K562 (cell line): ENCODE data around the gene NRCAM. TPM values are rescaled to one million over a fixed set of nuclear protein-coding genes. Genes with fewer than 3 reads are reported as not detected.

ENCODE experiments used
- ARID1B ChIP-seq: fragments of 450-650 bp; IDR thresholded peaks from 2 replicates; pipeline ENCODE4 v1.6.1; 2016; ENCODE audit warnings: antibody characterized with exemption, mild to moderate bottlenecking, inconsistent platforms
- CEBPB ChIP-seq: fragments of 450-650 bp; IDR thresholded peaks from 2 replicates; pipeline ENCODE4 v1.6.1; 2016; ENCODE audit warnings: missing genetic modification characterization, missing compliant biosample characterization
- CTCF ChIP-seq, 3 experiments: IDR thresholded peaks in 2 of 3; conservative IDR thresholded peaks in 1 of 3; 2 replicates each; pipeline ENCODE4 v1.5.1; 2011 to 2012; ENCODE audit warnings: low read length in 3 of 3, mild to moderate bottlenecking in 3 of 3, control low read depth in 2 of 3, improper control_type of control experiment in 1 of 3, inconsistent platforms in 1 of 3, low read depth in 1 of 3, mixed read lengths in 1 of 3, moderate library complexity in 1 of 3; ENCODE audit not compliant: insufficient read depth in 2 of 3
- DMBX1 ChIP-seq: fragments of 250-450 bp; sonication (Bioruptor Pico); IDR thresholded peaks from 2 replicates; pipeline ENCODE4 v1.8.0; 2022; ENCODE audit warnings: inconsistent platforms, mild to moderate bottlenecking, moderate library complexity, borderline replicate concordance
- FOXP1 ChIP-seq: sonication (generic); formaldehyde crosslinking; IDR thresholded peaks from 2 replicates; pipeline ENCODE4 v1.8.0; 2022; ENCODE audit warnings: mild to moderate bottlenecking, missing genetic modification reagents
- GABPB2 ChIP-seq: fragments of 250-450 bp; sonication (Bioruptor Pico); conservative IDR thresholded peaks from 2 replicates; pipeline ENCODE4 v1.5.1; 2021; ENCODE audit warnings: mild to moderate bottlenecking
- HSF4 ChIP-seq: fragments of 250-450 bp; sonication (Bioruptor Pico); IDR thresholded peaks from 2 replicates; pipeline ENCODE4 v2.1.2; 2022; ENCODE audit warnings: mild to moderate bottlenecking, moderate library complexity, borderline replicate concordance
- MAFK ChIP-seq: IDR thresholded peaks from 2 replicates; pipeline ENCODE4 v1.6.1; 2011; ENCODE audit warnings: low read length, improper control_type of control experiment
- MBD2 ChIP-seq: sonication (generic); IDR thresholded peaks from 2 replicates; pipeline ENCODE4 v1.6.1; 2016; ENCODE audit warnings: low read depth, borderline replicate concordance
- NEUROD1 ChIP-seq: fragments of 150-350 bp; IDR thresholded peaks from 2 replicates; pipeline ENCODE4 v1.6.1; 2014; ENCODE audit warnings: borderline replicate concordance, low read length, low read depth; ENCODE audit not compliant: partially characterized antibody
- PTRF ChIP-seq: fragments of 450-650 bp; IDR thresholded peaks from 2 replicates; pipeline ENCODE4 v1.6.1; 2016; ENCODE audit warnings: mild to moderate bottlenecking, missing genetic modification characterization, missing compliant biosample characterization
- SMAD3 ChIP-seq: fragments of 450-650 bp; formaldehyde crosslinking; conservative IDR thresholded peaks from 2 replicates; pipeline ENCODE4 v1.4.0; 2020; ENCODE audit warnings: mild to moderate bottlenecking
- SMAD4 ChIP-seq: fragments of 250-450 bp; sonication (Bioruptor Pico); conservative IDR thresholded peaks from 2 replicates; pipeline ENCODE4 v1.8.0; 2021; ENCODE audit warnings: inconsistent platforms, mild to moderate bottlenecking, moderate library complexity
- TRIM24 ChIP-seq, 2 experiments: fragments of 450-650 bp; IDR thresholded peaks; 2 replicates each; pipeline ENCODE4 v1.6.1; 2016
- ZBTB17 ChIP-seq: fragments of 450-650 bp; formaldehyde crosslinking; IDR thresholded peaks from 2 replicates; pipeline ENCODE4 v1.4.0; 2020; ENCODE audit warnings: mild to moderate bottlenecking
- ZNF311 ChIP-seq: fragments of 250-450 bp; sonication (Bioruptor Pico); IDR thresholded peaks from 2 replicates; pipeline ENCODE4 v1.4.0; 2020; ENCODE audit warnings: mild to moderate bottlenecking, moderate library complexity
- ZNF41 ChIP-seq: fragments of 250-450 bp; sonication (Bioruptor Pico); conservative IDR thresholded peaks from 2 replicates; pipeline ENCODE4 v1.4.0; 2020; ENCODE audit warnings: mild to moderate bottlenecking
- ZNF583 ChIP-seq: fragments of 250-450 bp; sonication (Bioruptor Pico); IDR thresholded peaks from 2 replicates; pipeline ENCODE4 v1.4.0; 2020
- ZNF589 ChIP-seq: fragments of 200-800 bp; sonication (Bioruptor generic); IDR thresholded peaks from 2 replicates; pipeline ENCODE4 v1.6.1; 2016; ENCODE audit warnings: low read depth, missing genetic modification characterization, missing compliant biosample characterization
- polyA plus RNA-seq, 8 experiments: library from polyadenylated mRNA; depleted of rRNA in 4 of 8; stranded (reverse) in 5 of 8; unstranded in 3 of 8; fragments of >200 nt; fragmentation: Nextera tagmentation in 2 of 8; fragmentation: Illumina TruSeq in 1 of 8; extraction: Ambion mirVana in 2 of 8; extraction: Trizol in 1 of 8; gene quantifications; 2 replicates each; pipeline versions ENCODE4 v1.2.1 to v1.2.3, GENCODE V29; 2011 to 2014; ENCODE audit warnings: inconsistent platforms in 1 of 8, missing spikeins in 1 of 8
- total RNA-seq, 7 experiments: library from RNA; depleted of rRNA in 6 of 7; stranded (reverse); fragments of >200 nt in 6 of 7; fragmentation: Illumina TruSeq in 2 of 7; extraction: Trizol in 2 of 7; gene quantifications; 2 replicates each; pipeline versions ENCODE4 v1.2.1 to v1.2.3, GENCODE V29; 2011 to 2021; ENCODE audit warnings: low replicate concordance in 1 of 7
- TF ChIP-seq, protein P1 (sequence below), 2 experiments: IDR thresholded peaks in 1 of 2; conservative IDR thresholded peaks in 1 of 2; 2 replicates each; pipeline ENCODE4 v1.6.1; 2016; ENCODE audit warnings: low read depth in 2 of 2, mild to moderate bottlenecking in 1 of 2, missing compliant biosample characterization in 1 of 2, missing genetic modification characterization in 1 of 2, moderate library complexity in 1 of 2
- TF ChIP-seq, protein P2 (sequence below): IDR thresholded peaks from 2 replicates; pipeline ENCODE4 v1.6.1; 2012; ENCODE audit warnings: low read depth, low read length, improper control_type of control experiment, borderline replicate concordance

NRCAM gene
- total and polyA plus RNA-seq, 9 of the 15 experiments (the other 6 are each of a cell fraction or from before 2014, with no cell fraction given): 0.03 to 0.54 (median 0.12) TPM; not detected in 1

DNA sequence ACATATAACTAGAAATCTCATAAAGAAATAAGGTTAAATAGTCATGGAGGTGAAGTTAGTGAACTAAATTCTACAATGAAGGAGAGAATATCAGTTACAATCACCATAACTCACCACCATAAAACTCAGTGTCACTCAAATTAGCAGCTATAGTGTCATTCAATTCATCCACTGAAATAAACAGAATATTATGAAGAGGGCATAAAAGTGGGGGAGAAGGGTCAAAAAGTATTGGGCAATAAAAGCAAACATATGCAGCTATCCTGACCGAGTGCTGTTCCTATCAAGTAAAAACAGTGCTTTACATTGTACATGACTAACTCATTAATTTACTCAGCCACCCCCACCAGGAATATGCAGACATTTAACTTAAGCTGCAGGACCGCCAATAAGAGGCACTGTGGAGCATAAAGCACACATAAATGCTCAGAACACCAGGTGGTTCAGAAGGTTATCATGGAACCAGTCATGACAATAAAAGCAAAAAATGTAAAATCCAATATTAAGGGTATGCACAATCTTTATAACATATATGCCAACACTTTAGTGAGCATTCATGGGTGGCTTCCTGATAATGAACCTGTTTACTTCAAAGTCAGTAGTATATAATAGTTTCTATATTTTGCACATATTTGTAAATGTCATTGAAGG is 230.6 kb downstream of the NRCAM start (continued):
- TF ChIP-seq CTCF (IDR thresholded peaks at IDR 0.05 in 2 of 3, conservative IDR thresholded peaks at IDR 0.05 in 1 of 3; ENCODE audit: insufficient read depth in 2 of 3, low read depth in 1 of 3, low read length in 3 of 3): peak; percentile 38 to 53 (median 41); a peak in 4 of 6 replicates
- TF ChIP-seq FOXP1: no peak
- TF ChIP-seq SMAD4 (CRISPR knock-in tag): peak; percentile 61
- no peak for TF ChIP-seq NEUROD1
- peak; percentile 54; the same call in 1 of the 2 replicates for TF ChIP-seq ZNF311 (CRISPR knock-in tag)
- peak; percentile 47; the same call in 1 of the 2 replicates for TF ChIP-seq PTRF
- 0 out of 2 replicates have a peak, but pooled peaks have one; percentile 27 for TF ChIP-seq GABPB2 (CRISPR knock-in tag)
- 0 out of 2 replicates have a peak, but pooled peaks have one; percentile 15 for TF ChIP-seq ZNF41 (CRISPR knock-in tag)
- 0 out of 2 replicates have a peak, but pooled peaks have one; percentile 32 for TF ChIP-seq ZBTB17 (CRISPR knock-in tag)
- 0 out of 4 replicates have a peak, but pooled peaks of 1 of the 2 experiments have one; percentile 26 for TF ChIP-seq TRIM24 (IDR thresholded peaks at IDR 0.05)
- no peak for TF ChIP-seq MBD2
- peak; percentile 17; the same call in 1 of the 2 replicates for TF ChIP-seq ARID1B
- TF ChIP-seq SMAD3 (CRISPR knock-in tag): 0 out of 2 replicates have a peak, but pooled peaks have one; percentile 36
- TF ChIP-seq, protein P1, sequence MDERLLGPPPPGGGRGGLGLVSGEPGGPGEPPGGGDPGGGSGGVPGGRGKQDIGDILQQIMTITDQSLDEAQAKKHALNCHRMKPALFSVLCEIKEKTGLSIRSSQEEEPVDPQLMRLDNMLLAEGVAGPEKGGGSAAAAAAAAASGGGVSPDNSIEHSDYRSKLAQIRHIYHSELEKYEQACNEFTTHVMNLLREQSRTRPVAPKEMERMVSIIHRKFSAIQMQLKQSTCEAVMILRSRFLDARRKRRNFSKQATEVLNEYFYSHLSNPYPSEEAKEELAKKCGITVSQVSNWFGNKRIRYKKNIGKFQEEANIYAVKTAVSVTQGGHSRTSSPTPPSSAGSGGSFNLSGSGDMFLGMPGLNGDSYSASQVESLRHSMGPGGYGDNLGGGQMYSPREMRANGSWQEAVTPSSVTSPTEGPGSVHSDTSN (CRISPR knock-in tag; IDR thresholded peaks at IDR 0.05; ENCODE audit: low read depth): no peak
- TF ChIP-seq, protein P1 (tag; conservative IDR thresholded peaks at IDR 0.05; ENCODE audit: low read depth): peak; percentile 45
- peak; percentile 55; the same call in 1 of the 2 replicates for TF ChIP-seq DMBX1 (CRISPR knock-in tag)
- 0 out of 2 replicates have a peak, but pooled peaks have one; percentile 66 for TF ChIP-seq ZNF583 (CRISPR knock-in tag)
- peak; percentile 68; the same call in 1 of the 2 replicates for TF ChIP-seq ZNF589
- TF ChIP-seq MAFK: no peak
- TF ChIP-seq, protein P2, sequence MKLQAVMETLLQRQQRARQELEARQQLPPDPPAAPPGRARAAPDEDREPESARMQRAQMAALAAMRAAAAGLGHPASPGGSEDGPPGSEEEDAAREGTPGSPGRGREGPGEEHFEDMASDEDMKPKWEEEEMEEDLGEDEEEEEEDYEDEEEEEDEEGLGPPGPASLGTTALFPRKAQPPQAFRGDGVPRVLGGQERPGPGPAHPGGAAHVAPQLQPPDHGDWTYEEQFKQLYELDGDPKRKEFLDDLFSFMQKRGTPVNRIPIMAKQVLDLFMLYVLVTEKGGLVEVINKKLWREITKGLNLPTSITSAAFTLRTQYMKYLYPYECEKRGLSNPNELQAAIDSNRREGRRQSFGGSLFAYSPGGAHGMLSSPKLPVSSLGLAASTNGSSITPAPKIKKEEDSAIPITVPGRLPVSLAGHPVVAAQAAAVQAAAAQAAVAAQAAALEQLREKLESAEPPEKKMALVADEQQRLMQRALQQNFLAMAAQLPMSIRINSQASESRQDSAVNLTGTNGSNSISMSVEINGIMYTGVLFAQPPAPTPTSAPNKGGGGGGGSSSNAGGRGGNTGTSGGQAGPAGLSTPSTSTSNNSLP: 0 out of 2 replicates have a peak, but pooled peaks have one; percentile 44
- peak; percentile 82; the same call in 1 of the 2 replicates for TF ChIP-seq HSF4 (CRISPR knock-in tag)
- peak; percentile 76 for TF ChIP-seq CEBPB
